ENCODE measurements around the gene MCF2L.
"Not testable (repeated sequence)": the region's sequence is repeated elsewhere in the genome, so short reads cannot be mapped to it uniquely, and the experiment has no call there.

Gene MCF2L

DNA sequence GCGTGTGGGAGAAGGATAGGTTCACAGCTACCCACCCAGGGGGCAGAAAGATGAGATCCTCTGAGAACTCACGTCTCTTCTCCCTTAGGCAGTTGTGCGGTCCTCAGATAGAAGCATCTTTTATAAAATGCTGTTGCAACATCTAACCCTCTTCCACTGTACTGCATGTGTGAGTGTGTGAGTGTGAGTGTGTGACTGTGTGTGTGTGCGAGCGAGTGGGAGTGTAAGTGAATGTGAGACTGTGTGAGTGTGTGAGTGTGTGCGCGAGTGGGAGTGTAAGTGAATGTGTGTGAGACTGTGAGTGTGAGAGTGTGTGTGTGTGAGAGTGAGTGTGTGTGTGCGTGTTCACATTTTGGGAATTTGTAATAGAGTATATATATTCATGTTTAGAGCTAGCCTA is 81.0 kb downstream of the MCF2L start:
- no peak for DNase-seq (ENCODE audit: low read depth)

DNA sequence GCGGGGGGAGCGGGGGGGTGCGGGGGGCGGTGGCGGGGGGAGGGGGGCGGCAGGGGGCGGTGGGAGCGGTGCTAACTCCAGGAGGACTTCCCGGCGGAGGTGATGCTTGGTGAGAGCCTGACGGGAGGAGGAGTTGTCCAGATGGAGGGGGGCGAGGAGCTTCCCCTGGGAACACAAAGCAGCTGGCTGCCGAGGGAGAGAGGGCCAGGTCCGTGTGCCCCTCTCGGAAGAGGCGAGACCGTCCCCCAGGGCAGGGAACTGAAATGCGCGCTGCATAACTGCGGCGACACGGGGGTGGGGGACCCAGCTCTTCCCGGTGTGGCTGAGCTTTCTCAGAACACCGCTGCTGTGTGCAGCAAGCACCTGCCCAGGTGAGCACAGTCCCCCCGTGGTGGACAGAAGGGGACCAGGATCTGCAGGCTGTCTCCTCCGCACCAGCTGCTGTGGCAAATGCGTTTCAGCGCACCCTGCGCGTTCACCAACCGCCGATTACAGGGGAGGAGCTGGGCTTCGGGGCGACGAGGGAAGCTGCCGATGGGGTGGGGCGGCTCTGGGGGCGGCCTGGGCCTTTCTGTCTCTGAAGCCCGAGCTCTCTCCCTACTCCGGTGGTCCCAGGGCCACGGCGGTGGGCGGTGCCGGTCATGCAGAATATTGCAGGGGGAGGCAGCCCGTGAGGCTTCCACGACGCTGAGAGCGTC is 81.9 kb downstream of the MCF2L start:
- no peak for DNase-seq (ENCODE audit: low read depth)

DNA sequence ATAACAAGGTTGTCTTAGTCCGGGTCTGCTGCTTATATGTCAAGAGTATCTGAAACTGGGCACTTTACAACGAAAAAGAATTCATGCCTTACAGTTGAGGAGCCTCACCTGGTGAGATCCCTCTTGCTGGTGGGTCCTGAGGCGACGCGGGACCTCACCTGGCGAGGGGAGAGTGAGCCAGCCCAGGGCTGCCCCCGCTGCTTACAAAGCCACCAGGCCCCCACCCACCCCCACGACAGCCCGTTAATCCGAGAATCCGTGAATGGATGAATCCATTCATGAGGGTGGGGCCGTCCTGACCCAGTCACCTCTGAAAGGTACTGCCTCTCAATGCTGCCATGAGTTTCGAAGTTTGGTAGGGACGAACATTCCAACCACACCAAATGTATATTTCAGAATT is 82.6 kb downstream of the MCF2L start:
- no peak for DNase-seq (ENCODE audit: low read depth)

DNA sequence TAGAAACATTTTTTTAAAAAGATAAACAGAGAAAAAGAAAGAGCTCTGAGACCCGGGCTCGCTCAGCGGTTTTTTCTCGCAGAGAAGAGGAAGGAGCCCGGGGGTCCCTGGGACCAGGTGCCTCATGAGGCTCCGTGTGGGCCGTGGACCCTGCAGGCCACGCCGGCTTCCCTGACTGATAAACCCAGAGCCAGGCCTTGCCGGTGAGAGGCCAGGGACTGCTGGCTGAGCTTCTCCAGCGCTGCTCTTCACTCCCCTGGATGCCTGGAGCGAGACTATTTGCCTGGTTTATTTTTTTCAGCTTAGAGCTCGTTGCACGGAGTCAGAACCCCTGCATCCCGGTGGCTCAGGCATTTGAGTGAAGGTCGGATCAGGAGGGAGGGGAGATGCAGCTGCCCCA is 83.2 kb downstream of the MCF2L start:
- no peak for DNase-seq (ENCODE audit: low read depth)

DNA sequence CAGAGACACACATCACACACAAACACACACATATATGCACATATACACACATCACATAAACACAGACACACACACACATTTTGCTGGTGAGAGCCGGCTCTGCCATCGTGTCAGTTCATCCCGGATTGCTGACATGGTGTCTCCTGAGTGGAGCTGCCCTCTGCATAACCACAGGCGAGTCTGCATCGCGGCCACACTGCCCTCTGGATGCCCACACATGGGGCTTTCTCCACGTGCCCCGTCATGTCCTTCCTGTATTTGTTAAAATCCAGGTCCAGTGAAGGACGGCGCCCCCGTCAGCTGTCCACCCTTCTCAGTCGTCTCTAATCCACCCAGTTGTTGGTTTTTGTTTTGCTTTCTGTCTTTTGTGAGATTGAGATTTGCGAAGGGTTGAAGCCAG is 84.0 kb downstream of the MCF2L start:
- no peak for DNase-seq (ENCODE audit: low read depth)

DNA sequence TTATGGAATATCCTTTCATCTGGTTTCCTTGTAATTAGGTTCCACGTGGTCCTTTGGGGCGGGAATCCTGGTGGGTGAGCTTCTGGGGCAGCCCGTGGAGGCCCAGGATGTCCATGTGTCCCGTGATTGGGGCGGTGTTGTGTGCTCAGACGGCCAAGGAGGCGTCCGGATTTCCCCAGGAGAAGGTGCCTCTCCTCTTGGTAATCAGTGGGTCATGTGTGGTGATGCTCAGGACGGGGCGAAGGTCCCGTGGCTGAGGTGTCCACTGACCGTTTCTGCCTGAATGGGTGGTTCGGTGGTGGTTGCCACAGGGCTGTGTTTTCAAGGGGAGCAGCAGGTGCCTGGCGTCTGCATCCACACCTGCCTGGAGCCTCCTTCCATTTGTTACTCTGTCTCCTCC is 84.4 kb downstream of the MCF2L start:
- no peak for DNase-seq (ENCODE audit: low read depth)

DNA sequence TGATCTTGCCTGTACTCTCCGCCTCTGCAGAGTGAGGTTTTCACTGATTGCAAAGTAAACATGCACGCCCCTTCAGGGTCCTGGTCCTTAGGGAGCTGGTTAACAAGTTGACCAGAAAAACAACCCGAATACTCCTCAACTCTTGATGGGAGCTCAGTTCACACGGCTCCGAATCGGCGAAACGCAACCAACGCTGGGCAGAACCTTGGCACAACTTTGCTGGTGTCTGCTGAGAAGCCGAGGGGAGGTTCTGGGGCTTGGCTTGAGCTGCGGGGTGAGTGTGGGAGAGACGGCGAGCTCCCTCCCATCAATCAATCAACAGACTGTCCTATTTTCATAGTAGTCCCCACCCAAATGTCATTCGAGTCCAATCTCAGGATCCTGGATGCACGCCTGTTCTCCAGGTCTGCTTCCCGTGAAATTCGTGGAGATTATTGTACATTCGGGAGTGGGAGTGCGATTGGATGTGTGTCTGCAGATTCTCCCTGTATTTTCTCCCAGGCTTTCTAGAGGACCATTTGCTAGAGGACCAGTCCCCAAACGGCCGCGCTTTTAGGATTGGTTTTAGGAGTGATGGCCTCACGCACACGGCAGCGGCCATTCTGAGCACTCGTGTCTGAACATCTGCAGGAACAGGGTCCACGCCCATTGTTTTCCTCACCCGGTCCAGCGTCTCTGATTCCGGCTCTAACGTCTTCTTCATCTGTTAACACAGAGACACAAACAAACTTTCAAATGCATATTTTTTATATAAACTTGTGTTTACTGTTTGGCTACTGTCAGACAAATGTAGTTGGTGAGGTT is 85.0 kb downstream of the MCF2L start:
- DNase-seq (ENCODE audit: low read depth), result no peak

DNA sequence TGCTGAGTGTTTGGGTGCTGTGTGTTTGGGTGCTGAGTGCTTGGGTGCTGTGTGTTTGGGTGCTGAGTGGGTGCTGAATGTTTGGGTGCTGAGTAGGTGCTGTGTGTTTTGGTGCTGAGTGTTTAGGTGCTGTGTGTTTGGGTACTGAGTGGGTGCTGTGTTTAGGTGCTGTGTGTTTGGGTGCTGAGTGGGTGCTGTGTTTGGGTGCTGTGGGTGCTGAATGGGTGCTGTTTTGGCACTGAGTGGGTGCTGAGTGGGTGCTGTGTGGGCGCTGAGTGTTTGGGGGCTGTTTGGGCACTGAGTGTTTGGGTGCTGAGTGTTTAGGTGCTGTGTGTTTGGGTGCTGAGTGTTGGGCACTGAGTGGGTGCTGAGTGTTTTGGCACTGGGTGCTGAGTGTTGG is 88.1 kb downstream of the MCF2L start:
- no peak for DNase-seq (ENCODE audit: low read depth)

DNA sequence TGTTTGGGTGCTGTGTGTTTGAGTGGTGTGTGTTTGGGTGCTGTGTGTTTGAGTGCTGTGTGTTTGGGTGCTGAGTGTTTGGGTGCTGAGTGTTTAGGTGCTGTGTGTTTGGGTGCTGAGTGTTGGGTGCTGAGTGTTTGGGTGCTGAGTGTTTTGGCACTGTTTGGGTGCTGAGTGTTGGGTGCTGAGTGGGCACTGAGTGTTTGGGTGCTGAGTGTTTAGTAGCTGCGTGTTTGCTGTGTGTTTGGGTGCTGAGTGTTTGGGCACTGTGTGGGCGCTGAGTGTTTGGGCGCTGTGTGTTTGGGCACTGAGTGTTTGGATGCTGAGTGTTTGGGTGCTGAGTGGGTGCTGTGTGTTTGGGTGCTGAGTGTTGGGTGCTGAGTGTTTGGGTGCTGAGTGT is 88.5 kb downstream of the MCF2L start:
- not testable (repeated sequence) for DNase-seq (ENCODE audit: low read depth)

DNA sequence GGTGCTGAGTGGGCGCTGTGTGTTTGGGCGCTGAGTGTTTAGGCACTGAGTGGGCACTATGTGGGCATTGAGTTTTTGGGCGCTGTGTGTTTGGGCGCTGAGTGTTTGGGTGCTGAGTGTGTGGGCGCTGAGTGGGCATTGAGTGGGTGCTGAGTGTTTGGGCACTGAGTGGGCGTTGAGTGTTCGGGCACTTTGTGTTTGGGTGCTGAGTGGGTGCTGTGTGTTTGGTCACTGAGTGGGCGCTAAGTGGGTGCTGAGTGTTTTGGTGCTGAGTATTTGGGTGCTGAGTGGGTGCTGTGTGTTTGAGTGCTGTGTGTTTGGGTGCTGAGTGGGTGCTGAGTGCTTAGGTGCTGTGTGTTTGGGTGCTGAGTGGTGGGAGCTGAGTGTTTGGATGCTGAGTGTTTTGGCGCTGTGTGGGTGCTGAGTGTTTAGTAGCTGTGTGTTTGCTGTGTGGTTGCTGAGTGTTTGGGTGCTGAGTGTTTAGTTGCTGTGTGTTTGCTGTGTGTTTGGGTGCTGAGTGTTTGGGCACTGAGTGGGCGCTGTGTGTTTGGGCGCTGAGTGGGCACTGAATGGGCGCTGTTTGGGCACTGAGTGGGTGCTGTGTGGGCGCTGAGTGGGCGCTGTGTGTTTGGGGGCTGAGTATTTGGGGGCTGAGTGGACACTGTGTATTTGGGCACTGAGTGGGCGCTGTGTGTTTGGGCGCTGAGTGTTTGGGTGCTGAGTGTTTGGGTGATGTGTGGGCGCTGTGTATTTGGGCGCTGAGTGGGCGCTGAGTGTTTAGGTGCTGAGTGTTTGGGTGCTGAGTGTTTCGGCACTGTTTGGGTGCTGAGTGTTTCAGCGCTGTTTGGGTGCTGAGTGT is 89.3 kb downstream of the MCF2L start:
- no peak for DNase-seq (ENCODE audit: low read depth)

DNA sequence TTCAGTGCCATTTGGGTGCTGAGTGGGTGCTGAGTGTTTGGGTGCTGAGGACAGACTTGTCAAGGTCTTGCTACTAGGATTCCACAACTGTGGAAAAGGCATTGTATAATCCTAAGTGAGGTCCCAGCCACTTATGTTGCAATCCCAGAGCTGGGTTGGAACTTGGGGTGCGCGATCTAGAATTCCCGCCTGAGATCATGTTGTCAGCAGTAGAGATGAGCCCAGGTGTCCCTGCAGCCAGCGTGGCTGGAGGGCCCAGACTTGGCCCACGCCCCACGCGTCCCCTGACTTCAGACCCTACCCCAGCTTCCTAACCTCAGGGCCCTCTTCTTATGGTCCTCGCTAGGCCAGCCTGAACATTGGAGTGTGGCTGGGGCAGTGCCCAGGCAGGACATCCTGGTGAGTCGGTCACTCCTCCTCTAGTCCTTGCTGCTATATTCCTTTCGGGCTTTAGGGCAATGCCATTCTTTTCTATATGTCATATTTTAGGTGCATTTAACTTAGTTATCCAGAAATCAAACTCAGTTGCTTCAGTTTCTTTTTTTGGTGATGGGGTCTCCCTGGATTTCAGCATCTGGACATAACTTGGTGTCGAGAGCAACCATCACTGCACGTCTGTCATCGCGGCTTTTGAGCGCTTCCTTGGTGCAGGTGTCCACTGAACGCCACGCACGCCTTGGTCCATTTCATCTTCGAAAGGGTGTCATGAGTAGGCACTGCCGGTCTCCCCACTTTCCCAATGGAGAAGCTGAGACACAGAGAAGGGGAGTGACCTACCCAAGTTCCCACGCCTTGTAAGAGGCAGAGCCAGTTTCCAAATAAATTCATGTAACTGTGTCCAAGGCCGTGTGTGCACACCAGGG is 90.2 kb downstream of the MCF2L start:
- no peak for DNase-seq (ENCODE audit: low read depth)

DNA sequence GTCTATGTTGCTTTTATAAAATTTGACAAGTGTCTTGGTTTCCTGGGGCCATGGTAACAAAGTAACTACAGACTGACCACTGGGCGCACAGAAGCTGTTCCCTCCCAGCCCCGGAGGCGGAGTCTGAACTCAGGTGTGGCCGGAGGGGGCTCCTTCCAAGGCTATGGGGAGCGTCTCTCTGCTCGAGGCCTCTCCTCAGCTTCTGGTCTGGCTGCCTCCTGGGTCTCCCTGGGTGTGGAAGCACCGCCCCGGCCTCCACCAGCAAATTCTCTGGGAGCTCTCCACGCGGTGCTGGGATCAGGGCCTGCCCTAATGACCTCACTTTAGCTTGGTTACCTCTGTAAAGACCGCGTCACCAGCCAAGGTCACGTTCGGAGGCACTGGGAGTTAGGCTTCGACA is 90.9 kb downstream of the MCF2L start:
- DNase-seq (ENCODE audit: low read depth), result no peak

DNA sequence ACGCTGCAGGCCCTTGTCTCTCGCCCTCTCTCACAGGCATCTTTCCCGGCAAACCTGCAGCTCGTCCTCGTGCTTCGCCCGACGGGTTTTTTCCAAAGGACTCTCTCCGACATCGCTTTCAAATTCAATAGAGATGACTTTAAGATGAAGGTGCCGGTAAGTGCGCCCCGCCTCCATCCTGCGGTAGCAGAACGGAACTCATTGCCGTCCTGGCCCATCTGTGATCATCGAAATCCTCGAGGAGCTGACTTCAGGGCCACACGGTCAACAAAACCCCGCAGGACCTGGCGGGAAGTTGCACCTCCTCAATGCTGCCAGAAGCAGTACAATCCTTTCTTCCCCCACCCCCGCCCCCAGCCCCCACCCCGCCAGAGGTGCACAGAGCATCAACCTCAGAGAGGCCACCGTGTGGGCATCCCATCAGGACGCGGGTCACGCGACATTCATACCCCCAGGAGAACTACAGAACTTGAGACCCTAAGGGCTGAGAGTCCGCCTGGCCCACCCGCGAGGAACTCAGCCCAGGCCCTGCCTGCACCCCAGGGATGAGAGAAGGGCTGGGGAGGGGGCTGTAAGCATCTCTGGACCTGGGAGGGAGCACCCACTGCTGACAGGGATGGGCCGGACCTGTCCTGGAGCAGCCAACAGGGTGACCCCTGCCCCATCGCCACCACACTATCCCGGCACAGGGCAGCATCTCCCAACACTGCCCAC is 91.7 kb downstream of the MCF2L start:
- no peak for DNase-seq (ENCODE audit: low read depth)

DNA sequence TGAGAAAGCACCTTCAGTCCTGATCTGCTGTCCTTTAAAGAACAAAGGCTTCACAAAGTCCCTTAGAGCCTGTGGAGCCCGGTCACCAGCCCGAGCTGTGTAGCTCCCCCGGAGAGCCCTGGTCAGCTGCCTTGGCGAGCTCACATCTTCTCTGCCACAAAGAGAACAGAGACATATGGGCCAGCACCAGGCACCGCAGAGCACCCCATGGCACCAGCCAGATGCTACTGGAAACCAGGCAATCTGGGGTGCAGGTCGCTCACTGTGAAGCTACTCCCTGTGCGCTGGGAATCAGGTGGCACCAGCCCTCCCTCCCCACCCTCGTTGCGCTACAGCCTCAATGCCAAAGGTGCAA is 92.2 kb downstream of the MCF2L start:
- DNase-seq (ENCODE audit: low read depth), result no peak

DNA sequence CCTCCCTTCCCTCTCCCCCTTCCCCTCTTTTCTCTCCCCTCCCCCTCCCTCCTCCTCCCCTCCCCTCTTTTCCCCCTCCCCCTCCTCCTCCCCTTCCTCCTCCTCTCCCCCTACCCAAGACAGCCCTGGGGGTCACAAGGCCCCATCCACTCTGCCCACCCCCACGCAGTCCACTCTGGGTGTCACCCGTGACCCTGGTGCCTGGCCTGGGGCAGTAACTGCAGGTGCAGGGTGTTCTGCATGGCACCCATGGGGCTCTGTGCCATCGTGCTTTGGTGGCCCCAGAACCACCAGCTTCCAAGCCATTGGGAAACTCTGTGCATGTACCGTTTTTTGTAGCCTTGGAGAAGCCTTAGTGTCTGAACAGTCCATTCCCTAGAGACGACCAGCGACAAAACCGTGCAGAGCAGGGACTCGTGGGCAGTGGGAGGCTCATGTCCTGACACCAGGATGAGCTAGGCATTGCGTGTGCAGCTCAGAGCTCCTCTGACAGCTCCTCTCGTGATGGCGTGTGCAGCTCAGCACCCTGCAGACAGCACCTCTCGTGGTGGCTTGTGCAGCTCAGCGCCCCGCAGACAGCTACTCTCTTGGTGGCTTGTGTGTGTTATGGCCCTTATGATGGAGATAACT is 92.9 kb downstream of the MCF2L start:
- DNase-seq (ENCODE audit: low read depth), result no peak

DNA sequence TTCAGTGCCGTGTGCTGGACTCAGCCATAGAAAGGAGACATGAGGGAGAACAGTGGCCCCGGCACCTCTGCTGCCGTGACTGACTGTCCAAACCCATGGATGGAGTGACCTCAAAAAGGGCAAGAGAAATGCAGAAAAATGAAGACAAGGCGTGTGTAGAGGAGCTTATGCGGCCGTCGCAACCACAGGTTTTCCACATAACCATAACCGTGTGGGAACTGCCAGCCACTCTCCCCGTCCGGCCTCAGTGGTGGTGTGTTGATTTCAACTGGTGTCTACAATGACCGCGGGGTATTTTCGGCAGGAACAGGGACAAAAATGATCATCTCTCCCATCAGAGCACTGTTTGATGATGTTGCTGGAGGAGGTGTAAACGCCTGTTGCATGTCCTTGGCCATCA is 93.7 kb downstream of the MCF2L start:
- DNase-seq (ENCODE audit: low read depth), result no peak

DNA sequence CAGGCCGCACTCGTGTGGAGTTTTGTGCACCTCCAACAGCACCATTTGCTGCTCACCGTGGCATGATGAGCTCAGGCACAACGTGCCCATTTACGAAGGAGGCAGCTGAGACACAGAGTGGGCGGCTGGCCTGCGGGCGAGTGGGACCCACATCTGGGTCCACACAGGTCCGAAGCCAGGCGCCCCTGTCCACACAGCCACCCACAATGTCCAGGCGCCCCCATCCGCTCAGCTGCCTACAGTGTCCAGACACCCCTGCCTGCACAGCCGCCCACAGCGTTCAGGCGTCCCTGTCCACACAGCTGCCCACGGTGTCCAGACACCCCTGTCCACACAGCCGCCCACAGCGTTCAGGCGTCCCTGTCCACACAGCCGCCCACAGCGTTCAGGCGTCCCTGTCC is 94.1 kb downstream of the MCF2L start:
- DNase-seq (ENCODE audit: low read depth), result no peak

DNA sequence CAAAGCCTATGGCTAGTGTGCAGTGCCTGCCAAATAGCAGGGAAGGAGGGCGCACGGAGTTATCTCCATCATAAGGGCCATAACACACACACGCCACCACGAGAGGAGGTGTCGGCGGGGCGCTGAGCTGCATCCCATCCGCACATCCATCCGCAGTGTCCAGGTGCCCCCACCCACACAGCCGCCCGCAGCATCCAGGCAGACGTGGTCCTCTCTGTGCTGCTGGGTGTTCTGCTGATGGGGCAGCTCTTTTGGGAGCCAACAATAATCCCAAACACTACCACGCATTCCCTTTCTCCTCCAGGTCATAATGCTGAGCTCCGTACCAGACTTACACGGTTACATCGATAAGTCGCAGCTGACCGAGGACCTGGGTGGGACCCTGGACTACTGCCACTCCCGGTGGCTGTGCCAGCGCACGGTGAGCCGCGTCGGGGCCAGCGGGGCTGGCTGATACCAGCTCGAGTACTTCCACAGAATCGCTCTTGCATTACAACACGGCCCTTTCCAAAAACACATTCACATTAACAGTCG is 95.1 kb downstream of the MCF2L start:
- DNase-seq (ENCODE audit: low read depth), result no peak

DNA sequence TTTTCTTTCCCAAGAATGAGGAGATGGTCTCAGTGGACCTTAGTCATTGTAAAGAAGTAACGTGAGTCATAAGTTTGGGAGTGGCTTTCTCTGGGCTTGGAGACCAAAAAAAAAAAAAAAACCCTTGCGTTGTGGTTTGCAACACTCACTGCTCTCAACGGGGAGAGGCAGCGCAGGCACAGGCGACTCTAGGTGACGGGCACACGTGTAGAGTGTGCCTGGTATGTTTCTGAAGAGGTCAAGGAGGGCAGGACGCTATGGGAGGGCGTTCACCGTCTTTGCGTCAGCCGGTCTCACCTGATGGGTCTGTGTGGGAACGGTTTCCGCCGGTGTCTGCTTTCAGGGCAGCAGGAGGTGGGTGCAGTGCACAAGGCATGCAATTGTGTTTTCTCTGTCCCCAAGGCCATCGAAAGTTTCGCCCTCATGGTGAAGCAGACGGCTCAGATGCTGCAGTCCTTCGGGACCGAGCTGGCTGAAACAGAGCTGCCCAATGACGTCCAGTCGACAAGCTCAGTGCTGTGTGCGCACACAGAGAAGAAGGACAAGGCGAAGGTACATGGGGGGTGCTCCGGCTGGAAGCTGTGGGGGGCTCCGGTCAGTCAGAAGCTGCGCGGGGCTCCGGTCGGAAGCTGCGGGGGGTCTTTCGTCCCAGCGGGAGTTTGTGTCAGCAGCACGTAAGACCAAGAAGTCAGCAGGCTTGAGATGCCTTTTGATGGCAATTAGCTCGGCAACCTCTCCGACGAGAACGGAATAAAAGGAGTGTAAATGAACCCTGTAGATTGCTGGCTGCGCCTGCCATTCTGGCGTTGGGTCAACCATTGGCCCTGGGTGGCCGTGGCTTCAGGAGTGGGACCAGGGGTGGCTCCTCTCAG is 95.8 kb downstream of the MCF2L start:
- no peak for DNase-seq (ENCODE audit: low read depth)
